ENCODE data around the gene STRBP.
"Not testable (repeated sequence)": the region's sequence is repeated elsewhere in the genome, so short reads cannot be mapped to it uniquely, and the experiment has no call there.

Gene STRBP

DNA sequence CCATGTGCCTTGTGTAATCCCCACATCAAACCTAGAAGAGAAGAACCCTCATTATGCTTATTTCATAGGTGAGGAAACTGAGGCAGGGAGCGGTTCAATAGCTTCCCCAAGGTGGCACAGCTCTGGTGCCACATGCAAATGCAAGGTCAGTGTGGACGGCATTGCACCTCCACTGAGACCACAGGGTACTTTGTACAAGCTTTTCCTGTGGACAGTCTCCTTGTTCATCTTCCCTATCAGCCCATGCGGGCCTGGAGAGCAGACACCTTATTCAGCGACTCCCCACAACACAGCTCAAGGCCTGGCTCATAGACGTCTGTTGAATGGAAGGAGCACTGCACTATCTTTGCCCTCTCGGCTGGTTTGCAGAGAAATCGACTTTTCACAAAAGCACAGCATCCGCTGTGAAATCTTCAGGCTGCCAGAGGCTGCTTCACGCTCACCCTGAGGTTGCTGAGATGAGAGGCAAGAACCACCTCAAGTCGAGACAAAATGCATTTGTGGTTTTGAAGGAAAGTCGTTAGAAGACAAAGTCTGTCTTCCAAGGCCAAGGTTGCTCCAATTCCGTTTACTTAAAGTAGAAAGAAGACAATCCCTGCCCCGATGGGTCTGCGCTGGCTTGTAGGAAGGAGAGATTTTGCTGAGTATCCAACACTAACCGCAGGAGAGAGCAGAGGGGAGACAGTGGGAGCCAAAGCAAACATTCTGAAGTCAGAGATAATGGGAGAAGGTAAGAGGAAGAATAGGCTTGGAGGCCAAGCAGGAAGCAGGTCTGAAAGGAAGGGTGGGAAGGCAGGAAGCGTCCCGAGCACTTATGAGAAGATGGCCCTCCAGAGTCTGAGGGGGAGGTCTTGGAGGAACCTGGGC lies 34.2 kb upstream of the STRBP start:
- Histone ChIP-seq H3K36me3 (ENCODE audit: control insufficient read depth, insufficient read depth, low read length) (no peaks in the 10 kb centered on the region), H3K27me3 (ENCODE audit: insufficient read depth, low read length, poor library complexity) (no peaks in the 10 kb centered on the region), H4K8ac (ENCODE audit: low read depth, low read length) (no peak overlapping the region), H3K18ac (ENCODE audit: low read length) (no peak overlapping the region), H3K56ac (ENCODE audit: low read length) (no peak overlapping the region), H2AK5ac (ENCODE audit: low read length) (no peak overlapping the region), H3K4me2 (ENCODE audit: low read length) (no peak overlapping the region), H3K9ac (ENCODE audit: low read length) (no peak overlapping the region), H3K79me1 (ENCODE audit: low read length) (no peaks in the 10 kb centered on the region), H3K4ac (ENCODE audit: low read depth, low read length) (no peak overlapping the region), H2BK120ac (ENCODE audit: low read depth, low read length) (no peak overlapping the region), H3K27ac (ENCODE audit: low read depth, low read length) (no peak overlapping the region), H4K5ac (ENCODE audit: low read length) (no peak overlapping the region), H3K4me1 (ENCODE audit: control insufficient read depth, low read depth, low read length) (no peaks in the 10 kb centered on the region), H2BK5ac (ENCODE audit: low read length) (no peak overlapping the region), H2BK15ac (replicated peaks; ENCODE audit: low read depth) (no peak overlapping the region), H3K79me2 (ENCODE audit: control insufficient read depth, insufficient read depth, low read length) (no peaks in the 10 kb centered on the region), H3K23ac (ENCODE audit: low read length) (no peak overlapping the region), H3K4me3 (ENCODE audit: low read length) (no peak overlapping the region)
- WGBS (ENCODE audit: extremely low coverage, insufficient coverage, low lambda C conversion rate), result no CpG with 5 or more reads among the region's 17 CpGs
- no peak for DNase-seq

DNA sequence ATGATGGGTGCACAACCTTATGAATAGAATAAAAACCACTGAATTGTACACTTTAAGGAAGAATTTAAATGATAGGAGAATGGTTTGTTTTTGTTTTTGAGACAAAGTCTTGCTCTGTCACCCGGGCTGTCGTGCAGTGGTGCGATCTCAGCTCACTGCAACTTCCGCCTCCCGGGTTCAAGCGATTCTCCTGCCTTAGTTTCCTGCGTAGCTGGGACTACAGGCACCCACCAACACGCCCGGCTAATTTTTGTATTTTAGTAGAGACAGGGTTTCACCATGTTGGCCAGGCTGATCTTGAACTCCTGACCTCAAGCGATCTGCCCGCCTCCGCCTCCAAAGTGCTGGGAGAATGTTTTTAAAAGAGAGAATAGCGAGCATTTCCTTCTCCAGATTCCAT lies 33.5 kb upstream of the STRBP start:
- H3K56ac ChIP-seq (ENCODE audit: low read length); H2AK5ac ChIP-seq (ENCODE audit: low read length); H3K4ac ChIP-seq (ENCODE audit: low read depth, low read length); H3K79me1 ChIP-seq (ENCODE audit: low read length); H4K8ac ChIP-seq (ENCODE audit: low read depth, low read length); H3K4me3 ChIP-seq (ENCODE audit: low read length); H3K23ac ChIP-seq (ENCODE audit: low read length); H3K79me2 ChIP-seq (ENCODE audit: control insufficient read depth, insufficient read depth, low read length); H3K27me3 ChIP-seq (ENCODE audit: insufficient read depth, low read length, poor library complexity); H4K5ac ChIP-seq (ENCODE audit: low read length); H2BK120ac ChIP-seq (ENCODE audit: low read depth, low read length); H2BK15ac ChIP-seq (replicated peaks; ENCODE audit: low read depth); H3K4me2 ChIP-seq (ENCODE audit: low read length); H3K4me1 ChIP-seq (ENCODE audit: control insufficient read depth, low read depth, low read length); H2BK5ac ChIP-seq (ENCODE audit: low read length); H3K27ac ChIP-seq (ENCODE audit: low read depth, low read length); H3K36me3 ChIP-seq (ENCODE audit: control insufficient read depth, insufficient read depth, low read length); DNase-seq; H3K18ac ChIP-seq (ENCODE audit: low read length); H3K9ac ChIP-seq (ENCODE audit: low read length): not testable (repeated sequence)
- no CpG with 5 or more reads among the region's 13 CpGs for WGBS (ENCODE audit: extremely low coverage, insufficient coverage, low lambda C conversion rate)

DNA sequence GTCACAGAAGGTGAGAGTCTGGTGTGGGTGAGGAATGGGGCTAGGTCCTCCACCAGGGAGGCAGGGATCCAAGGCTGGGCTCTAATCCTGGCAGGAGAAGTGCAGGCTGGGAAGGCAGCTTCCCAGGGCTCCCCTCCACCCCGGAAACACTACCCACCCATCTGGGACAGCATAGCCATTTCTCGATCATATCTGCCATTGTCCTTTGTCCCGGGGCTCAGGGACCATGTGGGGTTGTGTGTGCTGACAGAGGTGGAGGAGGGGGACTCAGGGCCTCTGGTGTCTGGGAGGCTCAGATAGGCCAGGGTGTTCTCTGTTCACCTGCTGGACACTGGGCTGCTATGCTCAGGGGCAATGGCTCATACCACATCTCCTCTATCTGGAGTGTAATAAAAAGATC lies 32.2 kb upstream of the STRBP start:
- WGBS (ENCODE audit: extremely low coverage, insufficient coverage, low lambda C conversion rate), result no CpG with 5 or more reads among the region's 3 CpGs
- H3K4me1 ChIP-seq (ENCODE audit: control insufficient read depth, low read depth, low read length), result no peaks in the 10 kb centered on the region
- no peak overlapping the region for H3K4me2 ChIP-seq (ENCODE audit: low read length)
- H3K36me3 ChIP-seq (ENCODE audit: control insufficient read depth, insufficient read depth, low read length), result no peaks in the 10 kb centered on the region
- H3K9ac ChIP-seq (ENCODE audit: low read length), result no peak overlapping the region
- no peak overlapping the region for H2AK5ac ChIP-seq (ENCODE audit: low read length)
- H3K23ac ChIP-seq (ENCODE audit: low read length), result no peak overlapping the region
- H3K79me1 ChIP-seq (ENCODE audit: low read length), result no peaks in the 10 kb centered on the region
- no peak overlapping the region for H2BK120ac ChIP-seq (ENCODE audit: low read depth, low read length)
- no peaks in the 10 kb centered on the region for H3K79me2 ChIP-seq (ENCODE audit: control insufficient read depth, insufficient read depth, low read length)
- H3K18ac ChIP-seq (ENCODE audit: low read length), result no peak overlapping the region
- H3K27ac ChIP-seq (ENCODE audit: low read depth, low read length), result no peak overlapping the region
- no peak overlapping the region for H3K4ac ChIP-seq (ENCODE audit: low read depth, low read length)
- no peak overlapping the region for H3K4me3 ChIP-seq (ENCODE audit: low read length)
- no peak overlapping the region for H2BK5ac ChIP-seq (ENCODE audit: low read length)
- no peak overlapping the region for H3K56ac ChIP-seq (ENCODE audit: low read length)
- H4K5ac ChIP-seq (ENCODE audit: low read length), result no peak overlapping the region
- H2BK15ac ChIP-seq (replicated peaks; ENCODE audit: low read depth), result no peak overlapping the region
- no peaks in the 10 kb centered on the region for H3K27me3 ChIP-seq (ENCODE audit: insufficient read depth, low read length, poor library complexity)
- no peak overlapping the region for H4K8ac ChIP-seq (ENCODE audit: low read depth, low read length)
- DNase-seq, result no peak

DNA sequence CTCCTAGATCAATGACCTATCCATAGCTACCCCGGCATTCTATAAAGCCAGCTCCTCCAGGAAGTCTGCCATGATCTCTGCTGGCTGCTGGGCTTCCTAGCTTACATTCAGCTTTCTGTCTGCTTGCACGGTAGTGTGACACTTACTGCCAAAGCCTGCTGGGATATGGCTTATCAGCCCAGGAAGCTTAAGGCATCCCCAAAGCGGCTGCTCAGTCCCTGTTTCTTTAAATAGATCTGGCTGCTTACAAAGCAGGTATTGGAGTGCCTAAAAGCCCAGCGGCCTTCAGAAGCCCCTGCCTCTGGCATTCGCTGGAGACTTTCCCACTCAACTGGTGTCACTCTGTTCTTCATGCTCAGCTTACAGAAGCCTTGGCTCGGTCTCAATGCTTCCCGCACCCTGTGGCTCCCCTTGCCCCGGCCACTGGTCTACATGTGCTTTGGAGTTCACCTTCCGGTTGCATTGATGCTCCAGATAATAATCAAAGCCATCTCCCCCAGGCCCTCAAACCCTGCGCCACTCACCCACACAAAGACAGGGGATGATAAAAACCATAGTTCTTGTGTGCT lies 31.3 kb upstream of the STRBP start:
- Histone ChIP-seq H2BK120ac (ENCODE audit: low read depth, low read length) (no peak overlapping the region), H4K5ac (ENCODE audit: low read length) (no peak overlapping the region), H3K27ac (ENCODE audit: low read depth, low read length) (no peak overlapping the region), H3K36me3 (ENCODE audit: control insufficient read depth, insufficient read depth, low read length) (no peaks in the 10 kb centered on the region), H3K18ac (ENCODE audit: low read length) (no peak overlapping the region), H2BK5ac (ENCODE audit: low read length) (no peak overlapping the region), H2AK5ac (ENCODE audit: low read length) (no peak overlapping the region), H3K4me3 (ENCODE audit: low read length) (no peak overlapping the region), H3K4ac (ENCODE audit: low read depth, low read length) (no peak overlapping the region), H3K4me1 (ENCODE audit: control insufficient read depth, low read depth, low read length) (no peaks in the 10 kb centered on the region), H3K79me2 (ENCODE audit: control insufficient read depth, insufficient read depth, low read length) (no peaks in the 10 kb centered on the region), H2BK15ac (replicated peaks; ENCODE audit: low read depth) (no peak overlapping the region), H3K27me3 (ENCODE audit: insufficient read depth, low read length, poor library complexity) (no peaks in the 10 kb centered on the region), H3K56ac (ENCODE audit: low read length) (no peak overlapping the region), H3K23ac (ENCODE audit: low read length) (no peak overlapping the region), H3K9ac (ENCODE audit: low read length) (no peak overlapping the region), H3K4me2 (ENCODE audit: low read length) (no peak overlapping the region), H4K8ac (ENCODE audit: low read depth, low read length) (no peak overlapping the region), H3K79me1 (ENCODE audit: low read length) (no peaks in the 10 kb centered on the region)
- DNase-seq, result peak; percentile 41
- no CpG with 5 or more reads among the region's 10 CpGs for WGBS (ENCODE audit: extremely low coverage, insufficient coverage, low lambda C conversion rate)

DNA sequence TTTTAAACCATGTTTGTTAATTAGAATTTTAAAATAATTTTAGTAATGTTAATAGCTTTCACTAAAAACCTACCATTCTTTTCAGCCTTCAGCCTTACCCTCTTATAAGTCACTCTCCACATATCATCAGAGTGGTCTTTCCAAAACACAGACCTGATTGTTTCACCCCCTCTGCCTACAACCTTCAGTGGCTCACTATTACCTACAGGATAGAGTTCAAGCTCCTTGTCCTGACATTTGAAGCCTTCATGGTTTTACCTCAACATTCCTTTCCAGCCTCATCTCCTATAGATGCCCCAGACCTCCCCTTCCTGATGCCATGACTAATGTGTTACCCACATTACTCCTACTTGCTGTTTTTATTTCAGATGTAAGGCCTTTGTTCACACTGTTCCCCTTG lies 27.8 kb upstream of the STRBP start:
- H3K4me2 ChIP-seq (ENCODE audit: low read length), result no peak overlapping the region
- H3K4me1 ChIP-seq (ENCODE audit: control insufficient read depth, low read depth, low read length), result no peaks in the 10 kb centered on the region
- no peak overlapping the region for H3K27ac ChIP-seq (ENCODE audit: low read depth, low read length)
- no peaks in the 10 kb centered on the region for H3K36me3 ChIP-seq (ENCODE audit: control insufficient read depth, insufficient read depth, low read length)
- no peak overlapping the region for H3K4ac ChIP-seq (ENCODE audit: low read depth, low read length)
- no peak for DNase-seq
- no peak overlapping the region for H3K4me3 ChIP-seq (ENCODE audit: low read length)
- H3K56ac ChIP-seq (ENCODE audit: low read length), result no peak overlapping the region
- no peak overlapping the region for H2BK120ac ChIP-seq (ENCODE audit: low read depth, low read length)
- no peak overlapping the region for H2AK5ac ChIP-seq (ENCODE audit: low read length)
- H3K9ac ChIP-seq (ENCODE audit: low read length), result no peak overlapping the region
- H3K18ac ChIP-seq (ENCODE audit: low read length), result no peak overlapping the region
- no peaks in the 10 kb centered on the region for H3K27me3 ChIP-seq (ENCODE audit: insufficient read depth, low read length, poor library complexity)
- no peak overlapping the region for H3K23ac ChIP-seq (ENCODE audit: low read length)
- no peaks in the 10 kb centered on the region for H3K79me2 ChIP-seq (ENCODE audit: control insufficient read depth, insufficient read depth, low read length)
- H4K5ac ChIP-seq (ENCODE audit: low read length), result no peak overlapping the region
- H3K79me1 ChIP-seq (ENCODE audit: low read length), result no peaks in the 10 kb centered on the region
- H4K8ac ChIP-seq (ENCODE audit: low read depth, low read length), result no peak overlapping the region
- no peak overlapping the region for H2BK15ac ChIP-seq (replicated peaks; ENCODE audit: low read depth)
- H2BK5ac ChIP-seq (ENCODE audit: low read length), result no peak overlapping the region

DNA sequence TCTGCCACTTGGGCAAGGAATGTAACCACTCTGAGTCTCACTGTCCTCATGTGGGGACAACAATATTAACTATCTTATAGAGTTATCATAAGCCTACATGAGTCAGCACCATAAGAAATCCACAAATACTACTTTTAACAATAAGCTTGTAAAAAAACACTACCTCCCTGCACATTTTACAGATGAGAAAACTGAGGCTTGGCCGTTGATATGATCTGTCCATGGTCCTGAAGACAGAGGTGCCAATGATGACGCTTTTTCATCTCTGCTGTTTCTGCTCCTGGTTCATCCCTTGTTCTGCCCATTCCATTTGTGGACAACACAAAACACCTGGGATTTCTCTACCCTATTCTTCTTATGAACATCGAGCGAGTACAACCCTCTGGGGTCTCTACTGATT lies 23.4 kb upstream of the STRBP start:
- Histone ChIP-seq H3K36me3 (ENCODE audit: control insufficient read depth, insufficient read depth, low read length) (no peaks in the 10 kb centered on the region), H3K79me1 (ENCODE audit: low read length) (no peaks in the 10 kb centered on the region), H3K79me2 (ENCODE audit: control insufficient read depth, insufficient read depth, low read length) (no peaks in the 10 kb centered on the region), H2BK5ac (ENCODE audit: low read length) (no peak overlapping the region), H2BK120ac (ENCODE audit: low read depth, low read length) (no peak overlapping the region), H3K27ac (ENCODE audit: low read depth, low read length) (no peak overlapping the region), H3K4me1 (ENCODE audit: control insufficient read depth, low read depth, low read length) (no peaks in the 10 kb centered on the region), H3K27me3 (ENCODE audit: insufficient read depth, low read length, poor library complexity) (no peaks in the 10 kb centered on the region), H3K4ac (ENCODE audit: low read depth, low read length) (no peak overlapping the region), H3K9ac (ENCODE audit: low read length) (no peak overlapping the region), H3K18ac (ENCODE audit: low read length) (no peak overlapping the region), H3K23ac (ENCODE audit: low read length) (no peak overlapping the region), H4K8ac (ENCODE audit: low read depth, low read length) (no peak overlapping the region), H2AK5ac (ENCODE audit: low read length) (no peak overlapping the region), H3K56ac (ENCODE audit: low read length) (no peak overlapping the region), H3K4me2 (ENCODE audit: low read length) (no peak overlapping the region), H4K5ac (ENCODE audit: low read length) (no peak overlapping the region), H3K4me3 (ENCODE audit: low read length) (no peak overlapping the region), H2BK15ac (replicated peaks; ENCODE audit: low read depth) (no peak overlapping the region)
- DNase-seq, result no peak
- WGBS (ENCODE audit: extremely low coverage, insufficient coverage, low lambda C conversion rate), result no CpG with 5 or more reads among the region's 4 CpGs

Measured in mesendoderm (in vitro differentiated cells).